Measurements from ENCODE around the gene EREG. TPM values are rescaled to one million over a fixed set of nuclear protein-coding genes. Genes with fewer than 3 reads are reported as not detected.

EREG gene
- total RNA-seq, 1 experiment from 2014 or later: not detected

- Histone ChIP-seq H3K4me2 (ENCODE audit: insufficient read depth, insufficient read length, low read length) (no peak overlapping the region), H3K23me2 (ENCODE audit: insufficient read length, low read depth, low read length, poor library complexity, severe bottlenecking) (no peaks in the 10 kb centered on the region), H2AFZ (ENCODE audit: low read length) (no peak overlapping the region), H2AK5ac (ENCODE audit: insufficient read length, low read length) (no peak overlapping the region), H3K79me2 (ENCODE audit: insufficient read depth, low read length) (no peaks in the 10 kb centered on the region), H3K9ac (ENCODE audit: extremely low read depth, insufficient read length, low read length) (no peak overlapping the region), H3K18ac (ENCODE audit: insufficient read length, low read depth, low read length) (no peak overlapping the region), H3K27ac (ENCODE audit: insufficient read length, low read depth, low read length) (no peak overlapping the region), H3K9me3 (ENCODE audit: control insufficient read depth, low read depth, low read length) (no peaks in the 10 kb centered on the region), H2BK5ac (ENCODE audit: insufficient read length, low read length) (no peak overlapping the region), H4K91ac (ENCODE audit: insufficient read length, low read depth, low read length) (no peak overlapping the region), H3K14ac (ENCODE audit: insufficient read depth, low read length) (no peak overlapping the region), H3K4me1 (ENCODE audit: insufficient read depth, low read length) (0 out of 2 replicates have a peak, but pooled peaks cover 4% of the 10 kb centered on the region), H2BK20ac (ENCODE audit: low read depth, low read length, poor library complexity, severe bottlenecking) (no peak overlapping the region), H3K23ac (ENCODE audit: insufficient read length, low read depth, low read length) (no peak overlapping the region), H2BK120ac (ENCODE audit: low read depth, low read length, poor library complexity, severe bottlenecking) (no peak overlapping the region), H3T11ph (ENCODE audit: low read length) (no peak overlapping the region), H3K27me3 (ENCODE audit: insufficient read depth, low read length) (no peaks in the 10 kb centered on the region), H4K5ac (ENCODE audit: insufficient read length, low read depth, low read length) (no peak overlapping the region), H2BK15ac (ENCODE audit: low read depth, low read length) (no peak overlapping the region), H3K4ac (ENCODE audit: low read depth, low read length) (no peak overlapping the region), H4K8ac (replicated peaks; ENCODE audit: insufficient read length, low read depth, low read length) (no peak overlapping the region), H3K79me1 (ENCODE audit: insufficient read depth, low read depth, low read length, poor library complexity, severe bottlenecking) (no peaks in the 10 kb centered on the region), H4K20me1 (ENCODE audit: control insufficient read depth, insufficient read depth, insufficient read length) (no peaks in the 10 kb centered on the region), H2BK12ac (ENCODE audit: insufficient read length, low read depth, low read length) (no peak overlapping the region), H3K56ac (ENCODE audit: insufficient read length, low read depth, low read length) (no peak overlapping the region)
- no peak for TF ChIP-seq CTCF (conservative IDR thresholded peaks at IDR 0.05)
- Mint-ChIP-seq H3K4me1 (peaks cover 7 to 8% of the 10 kb centered on the region in 2 experiments), H3K4me3 (no peak overlapping the region), H3K36me3 (ENCODE audit: insufficient read depth in 1 of 3, low read depth in 3 of 3) (no peaks in the 10 kb centered on the region), H3K27me3 (ENCODE audit: low read depth) (no peaks in the 10 kb centered on the region), H3K27ac (no peak overlapping the region), H3K9me3 (no peaks in the 10 kb centered on the region)
- WGBS (ENCODE audit: extremely low coverage, insufficient read length, low lambda C conversion rate): no CpG with 5 or more reads among the region's 4 CpGs
- DNase-seq: no peak
Observed at GRCh38 chr4:74353858-74354257, 11.1 kb upstream of the EREG start.
